HG03025 (cell line): ENCODE results near the gene HLA-DQA1.

ENCODE experiments used
- ATAC-seq: cut with Tn5 transposase; IDR thresholded peaks from one replicate; pipeline ENCODE4 v1.9.1; 2021; ENCODE audit warnings: mild to moderate bottlenecking, moderate library complexity; ENCODE audit not compliant: unreplicated experiment, low FRiP score

Gene HLA-DQA1

DNA sequence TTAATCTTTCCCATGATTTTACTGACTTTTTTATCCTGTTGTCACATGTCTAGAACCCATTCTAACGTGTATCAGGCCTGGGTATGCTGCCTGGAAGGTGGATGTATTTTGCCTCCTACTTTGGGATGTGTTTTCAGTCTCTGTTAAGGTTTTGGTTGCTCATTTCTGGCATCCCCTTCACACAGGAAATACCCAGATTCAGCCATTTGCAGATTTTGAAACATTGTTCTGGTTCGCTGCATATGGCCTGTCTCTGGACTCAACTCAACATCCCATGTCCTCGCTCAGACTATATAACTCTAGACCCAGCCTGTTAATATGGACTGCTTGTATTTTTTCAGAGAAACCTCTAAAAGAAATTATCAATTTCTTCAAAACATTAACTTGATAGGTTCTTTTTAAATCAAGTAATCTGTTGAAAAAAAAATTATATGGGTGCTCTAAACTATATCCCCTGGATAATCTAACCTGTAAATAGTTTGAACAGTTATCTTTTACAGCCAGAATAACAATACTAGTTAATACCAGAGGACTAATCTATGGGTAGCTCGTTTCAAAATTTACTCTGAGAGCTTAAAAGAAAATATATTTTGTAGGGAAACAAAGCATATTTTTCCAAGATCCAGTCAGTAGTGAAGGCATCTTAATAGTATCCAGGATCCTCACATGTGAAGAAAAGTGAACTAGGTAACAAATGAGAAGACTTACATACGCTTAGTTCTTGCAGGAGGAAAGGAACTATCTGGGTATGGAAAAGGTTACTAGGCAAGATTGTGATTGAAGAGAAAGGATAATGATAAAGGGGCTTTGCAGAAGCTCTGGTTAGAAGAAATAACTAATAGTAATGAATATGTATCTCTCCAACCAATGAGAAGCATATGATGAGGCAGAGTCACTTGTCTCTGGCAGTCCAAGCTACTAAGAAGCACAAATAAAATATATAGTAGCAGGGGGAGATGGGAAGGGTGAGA, 52.6 kb downstream of the HLA-DQA1 start:
- ATAC-seq = no peak

DNA sequence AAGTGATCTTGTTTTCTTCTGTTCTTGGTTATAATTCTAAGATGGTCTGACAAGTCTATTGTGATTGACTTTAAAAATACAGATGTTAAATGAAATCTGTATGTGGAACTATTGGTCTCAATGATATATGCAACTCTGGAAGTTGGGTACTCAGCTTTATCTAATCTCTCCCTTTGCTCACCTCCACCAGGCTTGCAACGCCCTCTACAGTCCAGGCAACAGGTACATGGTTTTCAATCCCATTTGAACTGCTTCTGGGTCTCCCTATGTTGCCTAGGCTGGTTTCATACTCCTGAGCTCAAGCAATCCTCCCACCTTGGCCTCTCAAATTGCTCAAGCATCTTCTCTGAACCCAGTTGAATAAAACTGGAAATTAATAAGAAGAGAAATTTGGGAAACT, 54.8 kb downstream of the HLA-DQA1 start:
- no peak for ATAC-seq
